Upper lobe of left lung (tissue), 4 donors: ENCODE measurements around the gene FASTKD1.

Experiments
- CTCF ChIP-seq, 6 experiments: fragments of 450-650 bp in 4 of 6; fragments of 200-600 bp in 2 of 6; sonication (generic) in 2 of 6; IDR thresholded peaks; one replicate each; pipeline ENCODE4 v1.5.1; 2016 to 2019; ENCODE audit warnings: antibody characterized with exemption in 6 of 6
- EP300 ChIP-seq, 4 donors: sonication (generic); formaldehyde crosslinking; IDR thresholded peaks; one replicate each; pipeline ENCODE4 v1.5.1; 2017; ENCODE audit warnings: antibody characterized with exemption in 4 of 4, control low read depth in 2 of 4

DNA sequence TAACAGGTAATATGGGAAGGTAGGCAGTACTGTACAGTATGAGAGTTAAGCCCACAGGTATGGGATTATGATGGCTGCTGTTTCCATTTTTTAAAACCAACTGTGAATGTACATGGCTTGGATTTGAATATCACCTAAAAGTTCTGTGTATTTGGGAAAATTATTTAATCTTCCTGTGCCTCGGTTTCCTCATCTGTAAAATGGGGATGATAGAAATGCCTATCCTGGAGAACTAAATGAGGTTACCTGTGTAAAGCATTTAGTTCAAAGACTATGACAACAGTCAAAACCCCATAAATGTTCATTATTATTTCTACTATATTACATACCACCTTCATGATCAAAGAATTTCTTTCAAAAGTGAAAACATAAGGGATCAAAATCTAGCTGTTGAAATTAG lies 60.6 kb downstream of the FASTKD1 start:
- TF ChIP-seq CTCF (IDR thresholded peaks at IDR 0.05), result no peak
- TF ChIP-seq EP300 (IDR thresholded peaks at IDR 0.05), result no peak
